GM18873 (cell line): Measurements from ENCODE around the gene TMEM266.
"Not testable (repeated sequence)": the region's sequence is repeated elsewhere in the genome, so short reads cannot be mapped to it uniquely, and the experiment has no call there.

ENCODE experiments used
- ATAC-seq: cut with Tn5 transposase; IDR thresholded peaks from one replicate; pipeline ENCODE4 v1.9.1; 2021; ENCODE audit warnings: mild to moderate bottlenecking, moderate library complexity, moderate number of reproducible peaks; ENCODE audit not compliant: unreplicated experiment, low FRiP score

Gene TMEM266, protein sequence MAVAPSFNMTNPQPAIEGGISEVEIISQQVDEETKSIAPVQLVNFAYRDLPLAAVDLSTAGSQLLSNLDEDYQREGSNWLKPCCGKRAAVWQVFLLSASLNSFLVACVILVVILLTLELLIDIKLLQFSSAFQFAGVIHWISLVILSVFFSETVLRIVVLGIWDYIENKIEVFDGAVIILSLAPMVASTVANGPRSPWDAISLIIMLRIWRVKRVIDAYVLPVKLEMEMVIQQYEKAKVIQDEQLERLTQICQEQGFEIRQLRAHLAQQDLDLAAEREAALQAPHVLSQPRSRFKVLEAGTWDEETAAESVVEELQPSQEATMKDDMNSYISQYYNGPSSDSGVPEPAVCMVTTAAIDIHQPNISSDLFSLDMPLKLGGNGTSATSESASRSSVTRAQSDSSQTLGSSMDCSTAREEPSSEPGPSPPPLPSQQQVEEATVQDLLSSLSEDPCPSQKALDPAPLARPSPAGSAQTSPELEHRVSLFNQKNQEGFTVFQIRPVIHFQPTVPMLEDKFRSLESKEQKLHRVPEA

DNA sequence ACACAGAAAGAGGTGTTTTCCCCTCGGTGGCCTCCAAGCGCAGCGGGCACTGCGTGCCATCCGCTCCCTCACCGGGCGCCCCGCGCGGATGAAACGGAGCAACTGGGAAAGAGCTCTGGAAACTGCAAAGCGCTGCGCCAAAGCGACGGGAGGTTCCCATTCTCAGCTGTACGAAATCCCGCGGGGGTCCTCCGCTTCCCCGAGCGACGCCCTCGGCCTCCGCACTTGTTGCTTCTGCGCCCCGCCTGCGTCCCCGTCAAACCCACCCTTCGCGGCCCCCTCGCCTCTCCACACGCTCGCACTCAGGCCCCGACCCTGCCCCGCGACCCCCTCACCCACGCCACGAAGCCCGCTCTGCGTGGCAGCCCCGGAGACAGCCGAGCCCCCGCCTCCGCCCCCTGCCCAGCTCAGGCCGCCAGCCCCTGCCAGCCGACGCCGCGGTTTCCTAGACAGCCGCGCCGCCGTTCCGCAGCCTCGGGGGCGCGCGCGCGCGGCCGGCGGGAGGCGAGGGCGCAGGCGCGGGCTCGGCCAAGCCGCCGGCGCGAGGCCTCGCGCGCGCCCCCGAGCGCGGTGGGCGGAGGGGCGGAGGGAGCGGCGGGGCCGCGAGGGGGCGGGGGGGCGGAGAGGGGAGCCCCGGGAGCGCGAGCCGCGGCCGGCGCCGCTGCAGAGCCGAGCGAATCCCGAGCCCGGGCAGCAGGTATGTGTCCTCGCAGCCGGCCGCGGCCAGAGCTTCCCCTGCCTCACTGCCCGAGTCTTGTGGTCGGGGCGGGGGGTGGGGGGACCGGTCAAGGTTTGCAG lies at the start of gene TMEM266:
Gene TMEM266, plus strand, starts transcription at position 666 of the 798 bp plus-strand sequence. CDS start 74,279 bp downstream, outside the sequence.
- no peak for ATAC-seq

DNA sequence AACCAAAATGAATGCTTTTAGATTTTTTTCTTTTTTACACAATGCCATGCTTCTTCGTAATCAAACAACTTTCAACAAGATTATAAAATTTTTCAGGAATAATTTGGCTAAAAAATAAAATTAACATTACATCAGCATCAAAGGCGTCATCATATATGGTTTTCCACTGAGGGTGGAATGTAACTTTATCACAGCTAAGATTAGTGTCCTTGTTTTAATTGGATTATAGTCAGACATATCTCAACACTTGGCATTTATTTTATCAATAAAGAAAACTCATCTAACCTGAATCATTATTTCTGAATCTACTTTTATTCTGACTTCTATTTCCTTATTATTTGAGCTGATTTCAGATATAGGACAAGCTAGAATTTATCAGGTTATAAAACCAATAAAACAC lies 49.2 kb upstream of the TMEM266 start:
- ATAC-seq = no peak

DNA sequence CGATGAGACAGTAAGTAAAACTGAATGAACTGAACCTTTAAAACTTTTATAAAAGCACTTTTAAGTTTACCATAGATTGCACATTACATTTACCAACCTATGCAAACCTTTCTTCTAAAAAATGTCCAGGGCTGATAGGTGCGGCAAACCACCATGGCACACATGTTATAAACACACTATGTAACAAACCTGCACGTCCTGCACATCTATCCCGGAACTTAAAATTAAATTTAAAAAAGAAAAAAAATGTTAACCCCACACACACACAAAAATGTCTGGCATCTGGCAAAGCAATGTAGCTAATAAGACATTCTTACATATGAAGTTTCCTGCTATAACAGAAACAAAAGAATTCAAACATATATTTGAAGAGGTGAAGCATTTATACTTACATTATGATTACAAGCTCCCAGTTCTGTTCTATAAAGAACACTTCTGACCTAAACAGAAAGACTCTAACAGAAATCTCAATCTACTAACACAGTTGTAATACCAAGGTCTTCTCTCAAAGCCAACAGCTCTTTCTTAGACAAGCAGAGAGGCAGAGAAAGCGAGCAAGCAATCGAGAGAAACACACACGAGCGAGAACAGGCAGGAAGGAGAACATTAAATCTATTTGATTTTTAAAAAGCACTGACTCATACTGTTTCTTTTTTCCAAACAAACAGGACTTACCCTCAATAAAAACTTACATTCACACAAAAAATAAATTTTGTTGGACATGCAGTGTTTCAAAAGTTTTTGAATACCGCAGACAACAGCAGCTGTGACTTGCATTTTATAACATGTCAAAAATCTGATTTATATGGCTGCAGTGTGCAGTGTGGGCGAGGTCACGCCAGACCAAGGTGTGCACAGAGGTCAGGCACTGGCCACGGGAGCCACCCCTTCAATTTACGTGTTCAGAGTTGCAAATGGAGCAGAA lies 47.9 kb upstream of the TMEM266 start, which contains the start of gene NRG4:
Gene NRG4, minus strand, starts transcription at position 798 of the 925 bp plus-strand sequence. CDS start 1,194 bp downstream, outside the sequence.
- no peak for ATAC-seq

DNA sequence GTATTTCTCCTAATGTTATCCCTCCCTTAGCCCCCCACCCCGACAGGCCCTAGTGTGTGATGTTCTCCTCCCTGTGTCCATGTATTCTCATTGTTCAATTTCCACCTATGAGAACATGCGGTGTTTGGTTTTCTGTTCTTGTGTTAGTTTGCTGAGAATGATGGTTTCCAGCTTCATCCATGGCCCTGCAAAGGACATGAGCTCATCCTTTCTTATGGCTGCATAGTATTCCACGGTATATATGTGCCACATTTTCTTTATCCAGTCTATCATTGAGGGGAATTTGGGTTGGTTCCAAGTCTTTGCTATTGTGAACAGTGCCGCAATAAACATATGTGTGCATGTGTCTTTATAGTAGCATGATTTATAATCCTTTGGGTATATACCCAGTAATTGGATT lies 46.3 kb upstream of the TMEM266 start:
- not testable (repeated sequence) for ATAC-seq

DNA sequence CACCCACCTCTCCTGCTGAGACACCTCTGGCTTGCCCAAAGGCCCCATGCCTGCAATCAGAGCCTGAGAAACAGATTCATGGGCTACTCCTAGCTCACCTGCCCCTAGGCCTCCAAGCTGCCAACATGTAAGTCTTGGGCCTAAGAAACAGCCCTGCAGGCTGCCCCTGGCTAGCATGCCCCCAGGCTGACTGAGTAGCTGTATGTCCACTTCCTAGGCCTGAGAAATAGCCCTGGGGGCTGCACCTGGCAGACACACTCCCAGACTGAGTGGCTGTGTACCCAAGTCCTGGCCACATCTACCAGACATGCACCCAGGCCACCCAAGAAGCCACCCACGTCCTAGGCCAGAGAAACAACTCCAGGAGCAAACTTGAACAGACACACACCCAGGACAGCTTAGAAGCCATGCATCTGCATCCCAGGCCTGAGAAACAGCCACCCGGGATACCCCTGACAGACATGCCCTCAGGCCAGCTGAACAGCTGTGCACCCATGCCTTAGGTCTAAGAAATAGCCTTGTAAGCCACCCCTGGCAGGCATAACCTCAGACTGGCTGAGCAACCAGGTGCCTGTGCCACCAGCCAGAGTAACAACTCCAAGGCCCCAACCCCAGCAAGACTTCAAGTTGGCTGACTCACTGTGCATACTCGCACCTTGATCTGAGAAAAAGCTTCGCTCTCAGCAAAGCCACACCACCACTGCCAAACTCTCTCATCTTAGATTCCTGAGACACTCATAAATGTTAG lies 35.6 kb upstream of the TMEM266 start:
- ATAC-seq = no peak

DNA sequence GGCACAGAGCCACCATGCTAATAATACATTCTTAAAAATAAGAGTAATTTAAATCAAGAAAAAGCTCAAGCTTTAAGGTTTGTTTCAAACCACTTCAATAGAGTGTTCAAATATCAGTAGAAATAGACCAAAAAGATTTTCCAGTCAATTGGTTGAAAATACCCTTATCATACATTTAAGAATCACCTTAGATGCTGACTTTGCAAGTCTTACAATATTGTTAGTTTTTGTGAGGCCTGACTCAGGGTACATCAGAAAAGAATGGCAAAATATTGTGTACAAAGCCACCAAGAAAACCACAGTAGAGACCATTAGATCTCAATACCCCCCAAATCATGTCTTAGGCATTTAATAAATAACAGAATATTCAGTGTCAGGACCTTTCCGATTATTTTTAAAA lies 27.7 kb upstream of the TMEM266 start:
- no peak for ATAC-seq

DNA sequence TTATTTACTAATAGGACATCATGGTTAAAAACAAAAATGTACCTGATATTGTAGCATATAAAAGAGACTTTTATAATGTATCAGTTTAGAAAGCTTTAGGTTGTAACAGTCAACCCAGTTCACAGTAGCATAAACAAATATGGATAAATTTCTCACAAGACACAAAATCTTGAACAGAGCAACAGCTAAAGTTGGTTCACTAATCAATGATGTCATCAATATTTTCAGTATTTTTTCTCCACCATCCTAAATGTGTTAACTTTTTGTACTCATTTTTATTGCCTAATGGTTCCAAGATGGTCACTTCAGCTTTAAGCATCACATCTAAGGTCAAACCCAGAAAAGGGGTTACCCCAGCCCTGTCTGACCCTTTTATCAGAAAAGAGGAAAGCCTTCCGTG lies 26.3 kb upstream of the TMEM266 start:
- ATAC-seq = no peak

DNA sequence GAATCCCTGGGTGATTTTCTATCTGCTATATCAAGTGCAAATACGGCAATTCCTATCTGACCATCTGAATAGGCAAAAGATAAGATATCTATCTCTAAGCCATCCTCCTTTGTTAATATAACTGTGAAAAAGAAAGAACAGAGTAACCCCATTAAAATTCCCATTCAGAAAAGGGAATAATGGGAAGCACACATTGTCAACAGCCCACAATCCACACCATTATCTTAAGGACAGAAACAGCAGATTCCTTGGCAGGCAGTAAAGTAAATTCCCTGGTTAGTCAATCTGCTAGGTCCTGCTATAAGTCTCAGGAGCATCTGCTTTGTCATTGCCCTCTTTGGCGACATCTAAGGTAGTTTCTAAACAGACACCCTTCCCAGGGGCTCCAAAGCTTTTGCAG lies 25.7 kb upstream of the TMEM266 start:
- no peak for ATAC-seq

DNA sequence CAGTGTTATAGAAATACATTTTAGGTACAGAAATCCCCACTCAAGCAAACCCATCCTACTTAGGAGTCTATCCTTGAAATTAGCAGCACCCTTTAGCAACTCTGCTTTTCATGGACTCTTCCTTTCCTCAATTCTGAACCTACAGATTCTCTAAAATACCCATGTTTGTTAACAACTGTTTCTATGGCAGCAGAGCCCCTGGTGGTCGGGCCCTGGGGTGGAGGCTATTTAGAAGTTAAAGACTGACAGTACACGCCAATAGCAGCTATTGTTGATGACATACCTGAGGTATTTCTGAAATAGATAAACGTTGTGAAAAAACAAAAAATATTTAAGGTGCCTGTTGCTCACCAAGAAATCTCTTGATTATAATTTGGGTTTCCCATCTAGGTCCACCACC lies 24.2 kb upstream of the TMEM266 start:
- ATAC-seq = no peak

DNA sequence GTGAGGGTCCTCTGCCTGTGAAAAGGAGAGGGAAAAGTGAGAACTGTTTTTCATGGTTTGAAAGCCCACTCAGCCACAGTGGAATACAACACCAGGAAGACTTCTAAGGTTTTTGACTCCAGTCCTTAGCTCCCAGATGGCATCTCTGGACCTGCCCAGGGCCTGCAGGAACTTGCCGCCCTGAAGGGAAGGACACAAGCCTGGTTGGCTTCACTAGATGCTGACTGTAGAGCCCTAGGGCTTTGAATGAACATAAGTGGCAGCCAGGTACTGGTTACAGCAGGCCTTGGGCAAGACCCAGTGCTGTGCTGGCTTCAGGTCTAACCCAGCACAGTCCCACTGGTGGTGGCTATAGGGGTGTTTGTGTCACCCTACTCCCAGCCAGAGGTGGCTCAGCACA lies 21.3 kb upstream of the TMEM266 start:
- ATAC-seq = no peak

DNA sequence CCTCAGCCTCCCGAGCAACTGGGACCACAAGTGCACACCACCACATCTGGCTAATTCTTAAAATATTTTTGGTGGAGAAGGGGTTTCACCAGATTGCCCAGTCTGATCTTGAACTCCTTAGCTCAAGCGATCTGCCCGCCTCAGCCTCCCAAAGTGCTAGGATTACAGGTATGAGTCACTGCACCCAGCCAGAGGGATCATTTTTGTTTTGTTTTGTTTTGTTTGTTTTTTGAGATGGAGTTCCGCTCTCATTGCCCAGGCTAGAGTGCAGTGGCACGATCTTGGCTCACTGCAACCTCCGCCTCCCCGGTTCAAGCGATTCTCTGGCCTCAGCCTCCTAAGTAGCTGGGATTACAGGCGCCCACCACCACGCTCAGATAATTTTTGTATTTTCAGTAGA lies 5.6 kb upstream of the TMEM266 start:
- ATAC-seq = not testable (repeated sequence)

DNA sequence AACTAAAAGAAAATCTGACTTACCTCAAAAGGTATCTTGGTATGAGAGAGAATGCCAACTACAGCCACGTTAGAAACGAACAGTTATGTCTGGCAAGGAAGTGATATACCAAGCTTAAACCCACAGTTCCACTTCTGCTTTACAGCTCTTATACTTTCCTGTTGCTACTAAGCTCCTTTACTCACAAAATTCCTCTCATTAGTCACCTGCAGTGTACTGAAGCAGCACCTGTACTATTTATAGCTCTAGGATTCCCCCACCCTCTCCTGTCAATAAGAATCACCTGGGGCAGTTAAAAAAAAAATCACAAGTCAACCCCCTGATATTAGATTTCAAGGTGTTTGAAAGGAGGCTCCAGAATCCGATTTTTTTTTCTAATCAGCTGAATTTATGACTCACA lies 2.9 kb upstream of the TMEM266 start:
- ATAC-seq = peak; percentile 56

DNA sequence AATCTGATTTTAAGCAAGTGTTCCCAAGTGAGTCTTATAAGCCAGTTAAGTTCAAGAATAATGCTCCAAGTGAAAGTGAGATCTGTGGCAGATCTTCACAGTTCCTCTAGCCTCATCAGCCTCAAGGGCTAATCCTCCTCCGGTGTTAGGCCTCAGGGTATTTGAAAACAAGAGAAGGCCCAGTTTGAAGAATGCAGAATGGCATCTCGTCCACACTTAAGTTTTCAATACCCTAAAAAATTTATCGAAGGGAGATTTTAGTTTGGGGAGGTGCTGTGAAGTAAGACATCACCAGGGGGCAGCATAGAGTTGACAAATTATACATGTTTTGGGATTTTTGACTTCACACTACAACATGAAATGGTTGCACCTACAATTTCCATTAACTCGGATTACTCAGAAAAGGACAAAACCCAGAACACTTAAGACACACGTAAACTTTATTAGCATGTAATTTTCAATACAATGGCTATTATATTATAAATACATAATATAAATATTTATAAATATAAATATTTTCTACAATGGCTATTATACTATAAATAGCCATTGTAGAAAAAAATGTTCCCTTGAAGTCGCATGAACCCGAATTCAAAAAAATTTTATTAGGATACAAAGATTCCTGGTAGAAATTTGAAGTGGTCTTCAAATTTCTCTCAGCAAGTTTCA lies 2.3 kb upstream of the TMEM266 start:
- ATAC-seq = peak; percentile 15

DNA sequence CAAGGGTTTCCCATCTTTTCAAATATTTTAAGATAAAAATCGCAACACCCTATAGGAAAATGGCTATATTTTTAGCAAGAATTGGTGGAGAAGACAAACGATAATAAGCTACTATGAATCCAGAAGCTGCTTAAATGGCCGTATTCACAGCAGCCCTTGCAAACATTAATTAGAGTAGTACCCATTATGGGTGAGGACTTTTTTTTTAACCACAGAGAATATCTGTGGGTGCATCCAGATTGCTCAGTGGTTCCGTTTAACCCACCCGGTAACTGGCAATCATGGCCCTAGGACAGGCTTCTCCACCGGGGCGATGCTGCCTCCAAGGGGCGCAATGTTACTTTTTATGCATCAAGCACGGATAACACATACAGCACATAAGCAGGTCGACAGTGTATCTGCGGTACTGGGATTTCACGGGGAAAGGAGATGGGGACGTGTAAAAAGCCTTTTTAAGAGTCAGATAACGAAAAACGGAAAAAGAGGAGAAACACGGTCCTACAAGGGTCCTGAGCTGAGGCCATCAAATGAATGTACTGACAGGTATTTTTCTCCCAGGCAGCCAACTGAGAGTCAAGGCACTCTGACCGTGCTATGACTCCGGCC lies 968 bp upstream of the TMEM266 start:
- ATAC-seq = no peak

DNA sequence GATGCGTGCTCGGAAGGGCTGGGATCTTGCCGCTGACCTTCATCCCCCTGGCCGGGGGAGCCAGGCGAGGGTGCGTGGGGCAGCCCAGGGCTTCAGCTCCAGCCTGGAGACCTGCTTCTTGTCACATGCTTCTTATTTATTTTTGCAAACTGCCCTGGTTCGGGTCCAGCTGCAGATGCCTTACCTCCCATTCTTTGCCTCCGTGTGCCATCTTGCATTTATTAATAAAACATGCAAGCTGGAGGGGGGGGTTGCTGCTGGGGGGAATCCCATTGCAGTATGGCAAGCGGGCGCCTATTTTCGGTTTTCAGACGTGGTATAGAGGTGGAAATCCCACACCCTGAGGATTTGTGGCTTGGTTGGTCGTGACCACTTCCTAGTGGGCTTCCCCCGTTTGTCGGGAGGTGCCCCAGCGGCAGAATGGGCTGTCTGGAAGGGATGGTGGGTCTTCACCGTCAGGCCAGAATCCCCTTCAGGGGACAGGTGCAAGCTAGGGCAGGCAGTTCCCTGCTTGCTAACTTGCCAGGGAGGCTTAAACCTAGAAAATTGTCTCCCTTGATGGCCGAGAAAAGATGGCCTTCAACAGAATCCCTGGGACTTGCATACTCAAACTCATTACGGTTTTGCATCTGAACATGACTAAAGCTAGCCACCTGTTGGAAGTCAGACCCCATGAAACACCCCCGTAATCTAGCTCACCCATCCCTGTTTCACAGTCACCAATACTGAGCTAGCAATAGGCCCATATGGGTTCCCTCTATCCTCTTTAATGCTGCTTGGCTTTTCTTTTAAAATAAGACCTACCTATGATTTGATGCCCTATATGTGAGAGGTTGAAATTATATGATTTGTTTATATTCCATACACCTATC lies 569 bp downstream of the TMEM266 start:
- ATAC-seq = no peak

DNA sequence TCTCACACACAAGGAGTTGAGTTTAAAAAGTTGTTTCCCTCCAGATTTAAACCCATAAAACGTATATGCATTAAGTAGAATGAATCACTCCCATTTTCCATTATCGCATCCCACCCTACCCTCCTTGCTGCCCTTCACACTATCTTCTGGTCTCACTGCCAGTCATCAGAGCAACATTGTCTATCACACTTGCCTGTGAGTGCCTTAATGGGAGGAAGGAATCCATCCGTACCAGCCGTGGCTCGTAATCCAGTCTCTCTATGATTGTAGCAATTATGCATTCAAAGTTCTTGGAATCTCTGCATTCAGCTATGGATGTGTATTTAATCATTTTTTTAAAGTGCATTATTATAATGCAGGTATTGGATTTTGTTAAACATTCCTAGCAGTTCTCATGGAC lies 1.9 kb downstream of the TMEM266 start:
- ATAC-seq = no peak

DNA sequence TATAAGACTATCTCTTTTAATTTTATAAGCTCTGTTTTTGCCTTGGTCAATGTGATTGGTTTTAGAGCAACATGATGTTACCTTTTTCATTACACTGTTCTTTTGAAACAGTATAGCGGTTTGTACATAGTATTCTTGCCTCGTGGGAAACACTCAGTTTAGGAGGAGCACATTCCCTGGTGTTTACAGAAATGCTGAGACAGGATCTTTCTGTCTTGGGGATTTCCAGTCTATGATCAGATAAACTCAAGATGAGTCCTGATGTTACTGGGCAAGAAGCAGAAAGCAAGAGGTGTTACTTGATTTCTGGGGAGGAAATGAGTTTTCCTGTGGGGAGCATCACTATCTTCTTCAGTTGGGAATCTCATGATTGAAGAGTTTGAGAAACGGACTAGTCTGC lies 2.5 kb downstream of the TMEM266 start:
- no peak for ATAC-seq

DNA sequence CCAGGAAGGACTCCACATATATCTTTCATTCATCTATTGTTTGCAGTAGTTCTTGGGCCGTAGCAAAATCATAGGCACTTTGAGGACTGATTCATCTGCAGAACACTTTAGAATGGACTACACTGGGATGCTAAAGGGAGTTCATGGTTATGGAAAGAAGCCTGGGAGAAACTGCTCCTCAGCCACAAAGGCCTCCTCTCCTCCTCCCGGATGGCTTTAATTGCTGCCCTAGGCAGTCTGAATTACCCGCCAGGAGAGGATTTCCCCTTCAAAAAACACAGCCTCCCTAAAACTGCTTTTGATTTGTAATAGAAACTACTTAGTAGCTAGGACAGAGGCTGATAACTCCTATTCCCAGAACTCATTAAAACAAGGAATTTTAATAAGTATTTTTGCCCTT lies 4.6 kb downstream of the TMEM266 start:
- no peak for ATAC-seq
